NT2/D1 (cell line): ENCODE data around the gene EFNA4.
"Not testable (repeated sequence)": the region's sequence is repeated elsewhere in the genome, so short reads cannot be mapped to it uniquely, and the experiment has no call there.

Source experiments
- DNase-seq: peaks from one replicate; pipeline ENCODE4 v3.0.0-alpha.2; 2011; ENCODE audit warnings: low read depth, low spot score
- H3K27me3 ChIP-seq: 2 replicates; pipeline ENCODE4 v1.6.0; 2011; ENCODE audit warnings: mild to moderate bottlenecking; ENCODE audit not compliant: insufficient read length, insufficient read depth
- H3K36me3 ChIP-seq: 2 replicates; pipeline ENCODE4 v1.6.1; 2011; ENCODE audit warnings: mild to moderate bottlenecking, low read length, mixed read lengths; ENCODE audit not compliant: insufficient read depth, insufficient read length
- H3K4me1 ChIP-seq: 2 replicates; pipeline ENCODE4 v1.5.1; 2011; ENCODE audit not compliant: insufficient read depth, insufficient read length
- H3K4me3 ChIP-seq: 2 replicates; pipeline ENCODE4 v1.5.1; 2011; ENCODE audit warnings: low read depth; ENCODE audit not compliant: insufficient read length
- H3K9ac ChIP-seq: 2 replicates; pipeline ENCODE4 v1.6.0; 2011; ENCODE audit warnings: low read depth; ENCODE audit not compliant: insufficient read length
- H3K9me3 ChIP-seq: 2 replicates; pipeline ENCODE4 v1.5.1; 2011; ENCODE audit warnings: mild to moderate bottlenecking, low read length; ENCODE audit not compliant: insufficient read depth
- SUZ12 ChIP-seq: IDR thresholded peaks from 2 replicates; pipeline ENCODE4 v1.6.1; 2011; ENCODE audit not compliant: insufficient read length, insufficient read depth; ENCODE audit errors: extremely low read depth
- YY1 ChIP-seq: IDR thresholded peaks from 2 replicates; pipeline ENCODE4 v1.6.1; 2011; ENCODE audit not compliant: insufficient read length, insufficient read depth
- ZNF274 ChIP-seq: IDR thresholded peaks from 2 replicates; pipeline ENCODE4 v1.6.1; 2011; ENCODE audit warnings: mild to moderate bottlenecking, low read depth, low read length

EFNA4 gene

GRCh38 chr1:155113450-155113980, 50.0 kb downstream of the EFNA4 start:
- H3K36me3 ChIP-seq, result no peaks in the 10 kb centered on the region
- peaks cover 7% of the 10 kb centered on the region for H3K4me1 ChIP-seq
- H3K27me3 ChIP-seq, result no peaks in the 10 kb centered on the region
- DNase-seq, result no peak
- H3K9me3 ChIP-seq, result no peaks in the 10 kb centered on the region
- H3K9ac ChIP-seq, result no peak overlapping the region
- TF ChIP-seq SUZ12 (no peak), YY1 (no peak), ZNF274 (no peak)
- no peak overlapping the region for H3K4me3 ChIP-seq

- Histone ChIP-seq H3K9ac (no peak overlapping the region), H3K9me3 (no peaks in the 10 kb centered on the region), H3K4me3 (no peak overlapping the region), H3K36me3 (no peaks in the 10 kb centered on the region), H3K27me3 (peaks cover 15% of the 10 kb centered on the region), H3K4me1 (peaks cover 7% of the 10 kb centered on the region)
- no peak for DNase-seq
- TF ChIP-seq ZNF274, result no peak
- no peak for TF ChIP-seq YY1
- TF ChIP-seq SUZ12, result no peak
These were observed 52.7 kb downstream of the EFNA4 start for GRCh38 chr1:155116113-155116764.

GRCh38 chr1:155117610-155118009, 54.1 kb downstream of the EFNA4 start:
- TF ChIP-seq ZNF274 (no peak), YY1 (no peak), SUZ12 (no peak)
- H3K4me3 ChIP-seq, result no peak overlapping the region
- no peaks in the 10 kb centered on the region for H3K4me1 ChIP-seq
- H3K36me3 ChIP-seq, result no peaks in the 10 kb centered on the region
- peaks cover 25% of the 10 kb centered on the region for H3K27me3 ChIP-seq
- no peaks in the 10 kb centered on the region for H3K9me3 ChIP-seq
- no peak overlapping the region for H3K9ac ChIP-seq
- no peak for DNase-seq

- peaks cover 29% of the 10 kb centered on the region for H3K27me3 ChIP-seq
- not testable (repeated sequence) for H3K36me3 ChIP-seq, H3K9me3 ChIP-seq, H3K9ac ChIP-seq, H3K4me1 ChIP-seq, H3K4me3 ChIP-seq, DNase-seq
These were observed 54.5 kb downstream of the EFNA4 start for GRCh38 chr1:155118090-155118489.
